GM12878 (cell line): ENCODE results near the gene TRAFD1. TPM values are rescaled to one million over a fixed set of nuclear protein-coding genes. Genes with fewer than 3 reads are reported as not detected.

Experiments used
- CTCF ChIP-seq, 3 experiments: IDR thresholded peaks in 2 of 3; conservative IDR thresholded peaks in 1 of 3; 2 replicates each; pipeline ENCODE4 v1.5.1; 2011; ENCODE audit warnings: low read depth in 3 of 3, low read length in 3 of 3, mild to moderate bottlenecking in 3 of 3, control low read depth in 2 of 3, moderate library complexity in 2 of 3, inconsistent platforms in 1 of 3, mixed read lengths in 1 of 3; ENCODE audit not compliant: control insufficient read depth in 2 of 3, insufficient read depth in 1 of 3; ENCODE audit errors: extremely low read depth in 1 of 3
- DPF2 ChIP-seq: fragments of 450-650 bp; IDR thresholded peaks from 2 replicates; pipeline ENCODE4 v1.6.1; 2017; ENCODE audit warnings: mild to moderate bottlenecking
- EED ChIP-seq: sonication (generic); IDR thresholded peaks from 2 replicates; pipeline ENCODE4 v1.6.1; 2016; ENCODE audit warnings: antibody characterized with exemption, low read depth
- KDM1A ChIP-seq: fragments of 200-600 bp; sonication (generic); IDR thresholded peaks from 2 replicates; pipeline ENCODE4 v1.6.1; 2016; ENCODE audit warnings: borderline replicate concordance
- MLLT1 ChIP-seq: fragments of 450-650 bp; IDR thresholded peaks from 2 replicates; pipeline ENCODE4 v1.6.1; 2016; ENCODE audit warnings: mild to moderate bottlenecking
- NBN ChIP-seq: fragments of 450-650 bp; IDR thresholded peaks from 2 replicates; pipeline ENCODE4 v1.6.1; 2016
- NR2F1 ChIP-seq: fragments of 450-650 bp; conservative IDR thresholded peaks from 2 replicates; pipeline ENCODE4 v1.6.1; 2017; ENCODE audit warnings: mild to moderate bottlenecking
- POLR2AphosphoS2 ChIP-seq: IDR thresholded peaks from 2 replicates; pipeline ENCODE4 v1.6.1; 2011; ENCODE audit warnings: low read depth, mild to moderate bottlenecking, low read length, improper control_type of control experiment, moderate library complexity
- POLR2AphosphoS5 ChIP-seq: IDR thresholded peaks from 2 replicates; pipeline ENCODE4 v1.6.1; 2011; ENCODE audit warnings: mild to moderate bottlenecking, low read length, inconsistent platforms
- RUNX3 ChIP-seq: IDR thresholded peaks from 2 replicates; pipeline ENCODE4 v1.6.1; 2012; ENCODE audit warnings: low read length, inconsistent platforms
- SIX5 ChIP-seq: IDR thresholded peaks from 2 replicates; pipeline ENCODE4 v1.6.1; 2011; ENCODE audit warnings: mild to moderate bottlenecking, low read depth, low read length, moderate library complexity; ENCODE audit not compliant: severe bottlenecking
- SMAD1 ChIP-seq: fragments of 450-650 bp; IDR thresholded peaks from 2 replicates; pipeline ENCODE4 v1.6.1; 2018; ENCODE audit warnings: mild to moderate bottlenecking, low read depth; ENCODE audit not compliant: partially characterized antibody
- SMAD5 ChIP-seq: IDR thresholded peaks from 2 replicates; pipeline ENCODE4 v1.6.1; 2016; ENCODE audit warnings: antibody characterized with exemption, low read depth
- SREBF2 ChIP-seq: IDR thresholded peaks from 2 replicates; pipeline ENCODE4 v1.6.1; 2012; ENCODE audit warnings: mild to moderate bottlenecking, low read length
- STAT3 ChIP-seq: IDR thresholded peaks from 2 replicates; pipeline ENCODE4 v1.6.1; 2011; ENCODE audit warnings: low read depth, low read length, improper control_type of control experiment
- TBL1XR1 ChIP-seq: IDR thresholded peaks from 2 replicates; pipeline ENCODE4 v1.6.1; 2012; ENCODE audit warnings: low read depth, low read length, improper control_type of control experiment
- WRNIP1 ChIP-seq: IDR thresholded peaks from 2 replicates; pipeline ENCODE4 v1.6.1; 2011; ENCODE audit warnings: low read depth, low read length, improper control_type of control experiment, borderline replicate concordance
- YY1 ChIP-seq: IDR thresholded peaks from 2 replicates; pipeline ENCODE4 v1.6.1; 2011; ENCODE audit warnings: low read depth, mild to moderate bottlenecking, low read length
- polyA plus RNA-seq, 11 experiments: library from polyadenylated mRNA; depleted of rRNA in 4 of 11; unstranded in 6 of 11; stranded (reverse) in 5 of 11; fragments of >200 nt; fragmentation: Nextera tagmentation in 4 of 11; fragmentation: Illumina TruSeq in 1 of 11; extraction: Ambion mirVana in 4 of 11; extraction: Trizol in 1 of 11; gene quantifications; 1 replicate in 1 of 11; 2 replicates in 10 of 11; pipeline versions ENCODE4 v1.2.1 to v1.2.3, GENCODE V29; 2011 to 2016; ENCODE audit warnings: inconsistent platforms in 2 of 11, missing spikeins in 2 of 11, low read depth in 1 of 11
- total RNA-seq, 4 experiments: library from RNA; depleted of rRNA in 3 of 4; stranded (reverse); fragments of >200 nt in 3 of 4; fragmentation: Illumina TruSeq in 1 of 4; extraction: Trizol in 1 of 4; gene quantifications; 2 replicates each; pipeline versions ENCODE4 v1.2.1 to v1.2.3, GENCODE V29; 2013 to 2021
- TF ChIP-seq, protein P1 (sequence below): IDR thresholded peaks from 2 replicates; pipeline ENCODE4 v1.6.1; 2011; ENCODE audit warnings: borderline replicate concordance, low read depth, mild to moderate bottlenecking, moderate library complexity, mixed read lengths, low read length; ENCODE audit not compliant: insufficient read depth; ENCODE audit errors: extremely low read length
- TF ChIP-seq, protein P2 (sequence below): fragments of 450-650 bp; IDR thresholded peaks from 2 replicates; pipeline ENCODE4 v1.6.1; 2016; ENCODE audit warnings: mild to moderate bottlenecking, moderate library complexity, borderline replicate concordance
- TF ChIP-seq, protein P3 (sequence below): IDR thresholded peaks from 2 replicates; pipeline ENCODE4 v1.6.1; 2012; ENCODE audit warnings: low read depth, low read length, improper control_type of control experiment

Gene TRAFD1
- total and polyA plus RNA-seq, 10 of the 15 experiments (the other 5 are each of a cell fraction or from before 2014, with no cell fraction given) = 37.2 to 55.5 (median 46.2) TPM

- no peak for TF ChIP-seq STAT3
- no peak for TF ChIP-seq SIX5
- peak; percentile 65 for TF ChIP-seq MLLT1
- TF ChIP-seq WRNIP1 = no peak
- no peak for TF ChIP-seq SMAD1
- no peak for TF ChIP-seq CTCF (IDR thresholded peaks at IDR 0.05 in 2 of 3, conservative IDR thresholded peaks at IDR 0.05 in 1 of 3; ENCODE audit: control insufficient read depth in 2 of 3, extremely low read depth in 1 of 3, insufficient read depth in 1 of 3, low read depth in 3 of 3, low read length in 3 of 3)
- no peak; the same call in 1 of the 2 replicates for TF ChIP-seq NR2F1
- peak; percentile 99 for TF ChIP-seq POLR2AphosphoS5
- peak; percentile 47; the same call in 1 of the 2 replicates for TF ChIP-seq YY1
- TF ChIP-seq KDM1A = no peak
- TF ChIP-seq, protein P1, sequence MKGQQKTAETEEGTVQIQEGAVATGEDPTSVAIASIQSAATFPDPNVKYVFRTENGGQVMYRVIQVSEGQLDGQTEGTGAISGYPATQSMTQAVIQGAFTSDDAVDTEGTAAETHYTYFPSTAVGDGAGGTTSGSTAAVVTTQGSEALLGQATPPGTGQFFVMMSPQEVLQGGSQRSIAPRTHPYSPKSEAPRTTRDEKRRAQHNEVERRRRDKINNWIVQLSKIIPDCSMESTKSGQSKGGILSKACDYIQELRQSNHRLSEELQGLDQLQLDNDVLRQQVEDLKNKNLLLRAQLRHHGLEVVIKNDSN = no peak
- peak; percentile 69; the same call in 1 of the 2 replicates for TF ChIP-seq NBN
- TF ChIP-seq, protein P2, sequence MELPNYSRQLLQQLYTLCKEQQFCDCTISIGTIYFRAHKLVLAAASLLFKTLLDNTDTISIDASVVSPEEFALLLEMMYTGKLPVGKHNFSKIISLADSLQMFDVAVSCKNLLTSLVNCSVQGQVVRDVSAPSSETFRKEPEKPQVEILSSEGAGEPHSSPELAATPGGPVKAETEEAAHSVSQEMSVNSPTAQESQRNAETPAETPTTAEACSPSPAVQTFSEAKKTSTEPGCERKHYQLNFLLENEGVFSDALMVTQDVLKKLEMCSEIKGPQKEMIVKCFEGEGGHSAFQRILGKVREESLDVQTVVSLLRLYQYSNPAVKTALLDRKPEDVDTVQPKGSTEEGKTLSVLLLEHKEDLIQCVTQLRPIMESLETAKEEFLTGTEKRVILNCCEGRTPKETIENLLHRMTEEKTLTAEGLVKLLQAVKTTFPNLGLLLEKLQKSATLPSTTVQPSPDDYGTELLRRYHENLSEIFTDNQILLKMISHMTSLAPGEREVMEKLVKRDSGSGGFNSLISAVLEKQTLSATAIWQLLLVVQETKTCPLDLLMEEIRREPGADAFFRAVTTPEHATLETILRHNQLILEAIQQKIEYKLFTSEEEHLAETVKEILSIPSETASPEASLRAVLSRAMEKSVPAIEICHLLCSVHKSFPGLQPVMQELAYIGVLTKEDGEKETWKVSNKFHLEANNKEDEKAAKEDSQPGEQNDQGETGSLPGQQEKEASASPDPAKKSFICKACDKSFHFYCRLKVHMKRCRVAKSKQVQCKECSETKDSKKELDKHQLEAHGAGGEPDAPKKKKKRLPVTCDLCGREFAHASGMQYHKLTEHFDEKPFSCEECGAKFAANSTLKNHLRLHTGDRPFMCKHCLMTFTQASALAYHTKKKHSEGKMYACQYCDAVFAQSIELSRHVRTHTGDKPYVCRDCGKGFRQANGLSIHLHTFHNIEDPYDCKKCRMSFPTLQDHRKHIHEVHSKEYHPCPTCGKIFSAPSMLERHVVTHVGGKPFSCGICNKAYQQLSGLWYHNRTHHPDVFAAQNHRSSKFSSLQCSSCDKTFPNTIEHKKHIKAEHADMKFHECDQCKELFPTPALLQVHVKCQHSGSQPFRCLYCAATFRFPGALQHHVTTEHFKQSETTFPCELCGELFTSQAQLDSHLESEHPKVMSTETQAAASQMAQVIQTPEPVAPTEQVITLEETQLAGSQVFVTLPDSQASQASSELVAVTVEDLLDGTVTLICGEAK = peak; percentile 81; the same call in 1 of the 2 replicates
- peak; percentile 36; the same call in 1 of the 2 replicates for TF ChIP-seq TBL1XR1
- peak; percentile 95 for TF ChIP-seq SMAD5
- peak; percentile 99 for TF ChIP-seq DPF2
- TF ChIP-seq, protein P3, sequence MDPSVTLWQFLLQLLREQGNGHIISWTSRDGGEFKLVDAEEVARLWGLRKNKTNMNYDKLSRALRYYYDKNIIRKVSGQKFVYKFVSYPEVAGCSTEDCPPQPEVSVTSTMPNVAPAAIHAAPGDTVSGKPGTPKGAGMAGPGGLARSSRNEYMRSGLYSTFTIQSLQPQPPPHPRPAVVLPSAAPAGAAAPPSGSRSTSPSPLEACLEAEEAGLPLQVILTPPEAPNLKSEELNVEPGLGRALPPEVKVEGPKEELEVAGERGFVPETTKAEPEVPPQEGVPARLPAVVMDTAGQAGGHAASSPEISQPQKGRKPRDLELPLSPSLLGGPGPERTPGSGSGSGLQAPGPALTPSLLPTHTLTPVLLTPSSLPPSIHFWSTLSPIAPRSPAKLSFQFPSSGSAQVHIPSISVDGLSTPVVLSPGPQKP = peak; percentile 46; the same call in 1 of the 2 replicates
- TF ChIP-seq POLR2AphosphoS2 = peak; percentile 97
- TF ChIP-seq RUNX3 = peak; percentile 68
- TF ChIP-seq SREBF2 = no peak
- TF ChIP-seq EED = no peak
Observed at GRCh38 chr12:112125250-112125999, at the start of gene TRAFD1 (continued).
